HG03135 (cell line): Measurements from ENCODE around the gene ZNF497.
A peak's percentile ranks its signal among the peaks of the same experiment; 100 is the strongest.
"Not testable (repeated sequence)": the region's sequence is repeated elsewhere in the genome, so short reads cannot be mapped to it uniquely, and the experiment has no call there.

Experiments
- ATAC-seq: cut with Tn5 transposase; IDR thresholded peaks from one replicate; pipeline ENCODE4 v1.9.1; 2021; ENCODE audit warnings: mild to moderate bottlenecking, moderate library complexity; ENCODE audit not compliant: unreplicated experiment

The ZNF497 gene

DNA sequence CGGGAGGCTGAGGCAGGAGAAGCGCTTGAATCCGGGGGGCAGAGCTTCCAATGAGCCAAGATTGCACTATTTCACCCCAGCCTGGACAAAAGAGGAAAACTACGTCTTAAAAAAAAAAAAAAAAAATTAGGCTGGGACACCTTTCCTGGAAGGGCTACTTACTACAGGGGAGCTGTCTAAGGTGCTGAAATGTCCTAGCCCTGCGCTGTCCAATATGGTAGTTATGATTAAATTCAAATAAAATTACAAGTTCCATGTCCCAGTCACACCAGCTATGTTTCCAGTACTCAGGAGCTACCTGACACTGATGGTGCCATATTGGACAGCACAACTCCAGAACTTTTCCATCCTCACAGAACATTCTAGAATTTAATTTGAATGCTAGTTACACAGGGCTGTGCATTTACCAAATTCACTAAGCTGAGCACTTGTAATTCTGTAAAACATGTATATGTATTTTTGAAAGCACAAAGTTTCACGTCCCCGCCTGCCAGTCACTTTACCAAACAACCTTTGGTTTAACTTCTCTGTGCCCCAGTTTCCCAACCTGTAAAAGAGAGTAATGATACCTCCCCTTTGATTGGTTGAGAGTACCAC lies 45.0 kb downstream of the ZNF497 start:
- no peak for ATAC-seq

DNA sequence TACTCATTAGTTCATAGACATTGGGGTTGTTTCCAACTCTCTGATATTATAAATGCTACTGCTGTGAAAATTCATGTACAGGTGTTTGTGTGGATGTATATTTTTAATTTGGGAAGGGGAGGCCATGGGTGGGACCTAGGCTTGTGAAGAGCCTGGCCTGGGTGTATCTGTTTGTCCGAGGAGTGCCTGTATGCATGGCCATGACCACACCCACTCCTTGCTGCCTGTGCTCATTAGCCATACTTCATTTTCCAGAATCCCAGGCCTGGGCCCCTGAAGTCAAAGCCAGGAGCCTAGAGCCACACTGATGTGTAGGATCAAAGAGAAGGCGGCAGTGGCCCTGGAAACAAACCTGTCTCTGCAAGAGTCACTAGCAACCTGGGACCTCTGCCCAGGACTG lies 47.0 kb downstream of the ZNF497 start:
- no peak for ATAC-seq

DNA sequence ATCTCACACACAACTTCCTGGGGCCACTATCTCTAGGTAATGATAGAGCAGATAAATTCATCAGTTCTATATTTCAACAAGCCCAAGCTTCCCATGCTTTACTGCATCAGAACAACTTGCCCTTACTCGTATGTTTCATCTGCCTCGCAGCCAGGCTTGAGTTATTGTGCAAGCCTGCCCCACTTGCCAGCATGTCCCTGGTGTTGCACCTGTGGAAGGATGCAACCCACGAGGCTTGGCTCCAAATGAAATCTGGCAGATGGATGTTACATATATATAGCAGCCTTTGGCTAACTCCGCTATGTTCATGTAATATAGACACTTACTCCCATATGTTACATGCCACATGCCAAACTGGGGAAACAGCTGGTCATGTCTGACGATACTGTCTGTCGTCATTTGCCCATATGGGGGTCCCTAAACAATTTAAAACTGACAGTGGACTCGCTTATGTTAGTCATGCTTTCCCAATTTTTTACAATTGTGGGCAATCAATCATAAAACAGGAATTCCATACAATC lies 51.1 kb downstream of the ZNF497 start:
- no peak for ATAC-seq

DNA sequence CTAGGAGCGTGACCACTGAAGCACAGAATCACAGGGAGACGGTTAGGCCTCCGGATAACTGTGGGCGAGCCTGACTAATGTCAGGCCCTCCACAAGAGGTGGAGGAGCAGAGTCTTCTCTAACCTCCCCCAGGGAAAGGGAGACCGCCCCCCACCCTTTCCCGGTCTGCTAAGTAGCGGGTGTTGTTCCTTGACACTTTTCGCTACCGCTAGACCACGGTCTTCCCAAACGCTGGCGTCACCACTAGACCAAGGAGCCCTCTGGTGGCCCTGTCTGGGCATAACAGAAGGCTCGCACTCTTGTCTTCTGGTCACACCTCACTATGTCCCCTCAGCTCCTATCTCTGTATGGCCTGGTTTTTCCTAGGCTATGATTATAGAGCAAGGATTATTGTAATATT lies 51.9 kb downstream of the ZNF497 start:
- not testable (repeated sequence) for ATAC-seq

DNA sequence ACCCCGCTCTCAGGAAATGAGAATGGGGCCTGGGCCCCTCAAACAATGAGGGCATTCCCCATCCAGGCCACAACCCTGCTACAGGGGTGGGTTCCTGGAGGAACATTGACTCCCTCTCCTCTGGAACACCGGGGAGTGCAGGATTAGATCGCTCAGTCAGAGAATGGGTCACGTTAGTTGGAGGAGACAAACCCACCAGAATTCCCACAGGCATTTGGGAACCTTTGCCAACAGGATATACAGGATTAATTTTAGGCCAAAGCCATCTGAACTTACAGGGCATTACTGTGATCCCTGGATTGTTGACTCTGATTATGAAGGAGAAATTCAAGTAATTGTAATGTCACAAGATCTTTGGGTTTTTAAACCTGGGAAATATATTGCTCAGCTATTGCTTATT lies 54.8 kb downstream of the ZNF497 start:
- no peak for ATAC-seq

DNA sequence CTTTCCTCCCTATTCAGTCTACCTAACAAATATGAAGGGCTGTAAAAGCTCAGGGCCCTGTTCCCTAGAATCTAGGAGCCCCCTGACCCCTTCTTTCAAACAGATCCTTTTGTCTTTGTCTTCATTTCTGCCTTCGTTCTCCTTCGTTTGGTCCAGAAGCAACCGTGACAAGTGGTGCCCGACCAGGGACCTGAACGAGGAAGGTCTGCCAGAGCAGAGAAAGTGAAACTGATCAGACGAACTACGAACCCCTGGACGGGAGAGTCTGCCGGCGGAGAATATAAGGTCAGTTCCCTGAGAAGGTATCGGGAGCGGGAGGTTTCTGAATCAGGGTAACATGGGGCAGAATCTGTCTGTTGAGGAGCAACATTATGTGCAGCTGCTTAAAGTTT lies 56.6 kb downstream of the ZNF497 start:
- no peak for ATAC-seq

DNA sequence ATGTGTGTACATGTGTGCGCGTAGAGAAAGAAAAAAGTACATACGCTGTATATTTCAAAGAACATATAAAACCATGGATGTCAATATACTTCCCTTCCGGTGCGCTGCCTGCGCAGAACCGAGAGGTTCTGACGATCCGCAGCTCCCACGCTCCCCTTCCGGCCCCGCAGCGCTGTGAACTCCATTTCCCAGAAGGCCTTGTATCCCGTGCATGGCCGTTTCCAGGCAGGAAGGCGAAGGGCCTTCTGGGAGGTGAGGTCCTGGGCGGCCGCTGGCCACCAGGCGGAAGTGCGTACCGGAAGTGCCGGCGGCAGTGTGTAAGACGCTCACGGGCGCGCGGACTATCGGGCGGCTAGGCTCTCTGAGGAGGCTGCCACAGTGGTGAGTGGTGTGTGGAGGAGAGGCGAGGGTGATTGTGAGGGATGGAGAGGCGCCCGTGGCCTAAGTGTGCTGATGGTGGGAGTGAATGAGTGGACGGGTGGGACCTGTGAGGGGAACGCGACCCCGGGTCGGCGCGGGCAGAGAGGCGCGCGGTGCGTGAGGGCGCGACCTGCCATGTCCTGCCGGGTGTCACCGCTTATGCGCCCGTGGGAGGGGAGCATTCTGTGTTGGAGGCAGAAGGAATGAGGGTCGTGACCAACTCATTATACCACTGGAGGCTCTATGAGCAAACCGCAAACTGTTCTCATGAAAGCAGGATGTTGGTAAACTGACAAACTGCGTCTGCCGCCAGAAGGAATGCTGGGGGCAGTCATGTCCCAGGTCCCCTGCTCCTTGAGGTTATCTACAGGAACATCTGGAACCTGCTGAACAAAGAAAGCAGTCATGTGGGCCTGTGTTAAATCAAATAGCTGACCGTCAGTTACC lies 57.3 kb downstream of the ZNF497 start, which contains the start of gene ERVK3-1:
TSS of gene ERVK3-1 (plus strand) at position 313 of the 867 bp plus-strand sequence. CDS start 6,792 bp downstream, outside the sequence.
- ATAC-seq: peak; percentile 97

DNA sequence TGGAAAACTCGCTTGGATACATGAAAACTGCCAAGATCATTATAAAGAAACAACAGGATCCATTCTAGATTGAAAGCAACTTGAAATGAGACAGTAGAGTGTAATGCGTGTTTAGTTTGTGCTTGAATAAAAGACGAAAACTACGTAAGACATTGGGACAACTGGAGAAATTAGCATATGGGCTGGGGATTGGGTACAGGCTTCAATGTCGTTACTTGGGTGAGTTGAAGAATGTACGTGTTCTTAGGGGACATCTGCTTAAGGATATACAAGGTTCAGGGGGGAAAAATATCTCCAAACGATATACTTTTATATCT lies 57.8 kb downstream of the ZNF497 start:
- no peak for ATAC-seq
